CD4-positive, alpha-beta T cell (primary cell): ENCODE data around the gene TEK. TPM values are rescaled to one million over a fixed set of nuclear protein-coding genes. Genes with fewer than 3 reads are reported as not detected.

Experiments used
- ATAC-seq: fragments of 200-7000 bp; cut with Tn5 transposase; one replicate; pipeline ENCODE4 v1.10.0; 2022; ENCODE audit warnings: mild to moderate bottlenecking; ENCODE audit not compliant: poor library complexity
- CTCF ChIA-PET: fragments of 350-600 bp; sonication (Branson Sonifier 250); formaldehyde crosslinking; loops from one replicate; lab custom pipeline; 2021; ENCODE audit warnings: antibody characterized with exemption, inconsistent platforms; lab: Charles Lee
- POLR2A ChIA-PET: fragments of 350-600 bp; sonication (Branson Sonifier 250); formaldehyde crosslinking; loops from one replicate; lab custom pipeline; 2021; ENCODE audit warnings: antibody characterized with exemption, inconsistent platforms; lab: Charles Lee
- DNase-seq, 14 experiments: peaks; one replicate each; pipeline ENCODE4 v3.0.0-alpha.2; 2013 to 2020; ENCODE audit warnings: mixed read lengths in 2 of 14
- H3K27ac ChIP-seq, 2 donors: one replicate each; pipeline versions ENCODE4 v1.5.1 to v1.7.0; 2013; ENCODE audit warnings: low read length in 2 of 2, low read depth in 1 of 2, mild to moderate bottlenecking in 1 of 2
- H3K27me3 ChIP-seq, 2 experiments: 1 replicate in 1 of 2; 2 replicates in 1 of 2; pipeline versions ENCODE4 v1.6.1 to v1.7.0; 2013; ENCODE audit warnings: low read length in 2 of 2, control low read depth in 1 of 2, mild to moderate bottlenecking in 1 of 2, moderate library complexity in 1 of 2; ENCODE audit not compliant: insufficient read depth in 2 of 2, control insufficient read depth in 1 of 2
- H3K36me3 ChIP-seq: one replicate; pipeline ENCODE4 v1.6.1; 2013; ENCODE audit warnings: low read length, control low read depth; ENCODE audit not compliant: insufficient read depth
- H3K4me1 ChIP-seq: one replicate; pipeline ENCODE4 v1.6.1; 2013; ENCODE audit warnings: low read length, control low read depth; ENCODE audit not compliant: insufficient read depth
- H3K4me3 ChIP-seq: one replicate; pipeline ENCODE4 v1.5.1; 2013; ENCODE audit warnings: mild to moderate bottlenecking, low read length, moderate library complexity
- H3K9me3 ChIP-seq, 2 experiments: 1 replicate in 1 of 2; 2 replicates in 1 of 2; pipeline versions ENCODE4 v1.6.1 to v1.7.0; 2013; ENCODE audit warnings: low read length in 2 of 2, mild to moderate bottlenecking in 2 of 2, control low read depth in 1 of 2, moderate library complexity in 1 of 2; ENCODE audit not compliant: control insufficient read depth in 1 of 2, insufficient read depth in 1 of 2
- H3K27ac Mint-ChIP-seq: one replicate; pipeline ENCODE4 v1.8.0; 2020; ENCODE audit warnings: mixed read lengths
- H3K27me3 Mint-ChIP-seq: one replicate; pipeline ENCODE4 v1.8.0; 2021; ENCODE audit warnings: mixed read lengths
- H3K36me3 Mint-ChIP-seq: one replicate; pipeline ENCODE4 v1.8.0; 2021; ENCODE audit warnings: low read depth, mixed read lengths
- H3K4me1 Mint-ChIP-seq: one replicate; pipeline ENCODE4 v1.8.0; 2021; ENCODE audit warnings: low read depth, mixed read lengths
- H3K4me3 Mint-ChIP-seq: one replicate; pipeline ENCODE4 v1.8.0; 2020; ENCODE audit warnings: mild to moderate bottlenecking, mixed read lengths
- H3K9me3 Mint-ChIP-seq: one replicate; pipeline ENCODE4 v1.8.0; 2020; ENCODE audit warnings: mixed read lengths
- intact Hi-C, 2 experiments: fragments of 100-400 bp; cut with DNase I in 1 of 2; cut with micrococcal nuclease in 1 of 2; formaldehyde crosslinking; loops; one replicate each; pipeline versions ENCODE4 v1.15.1 to v1.9.0; 2023 to 2025; cut with DNase I, micrococcal nuclease
- total RNA-seq, 174 experiments: library from RNA in 2 of 174; stranded (reverse) in 2 of 174; gene quantifications; one replicate each; pipeline ENCODE4 v1.2.3 and lab custom pipeline; 2021 to 2026
- TF ChIP-seq, protein P1 (sequence below): fragments of 200-600 bp; IDR thresholded peaks from one replicate; pipeline ENCODE4 v1.8.0; 2022; ENCODE audit warnings: antibody characterized with exemption, mild to moderate bottlenecking

TEK gene
- total RNA-seq, 2 experiments from 2014 or later, result not detected

DNA sequence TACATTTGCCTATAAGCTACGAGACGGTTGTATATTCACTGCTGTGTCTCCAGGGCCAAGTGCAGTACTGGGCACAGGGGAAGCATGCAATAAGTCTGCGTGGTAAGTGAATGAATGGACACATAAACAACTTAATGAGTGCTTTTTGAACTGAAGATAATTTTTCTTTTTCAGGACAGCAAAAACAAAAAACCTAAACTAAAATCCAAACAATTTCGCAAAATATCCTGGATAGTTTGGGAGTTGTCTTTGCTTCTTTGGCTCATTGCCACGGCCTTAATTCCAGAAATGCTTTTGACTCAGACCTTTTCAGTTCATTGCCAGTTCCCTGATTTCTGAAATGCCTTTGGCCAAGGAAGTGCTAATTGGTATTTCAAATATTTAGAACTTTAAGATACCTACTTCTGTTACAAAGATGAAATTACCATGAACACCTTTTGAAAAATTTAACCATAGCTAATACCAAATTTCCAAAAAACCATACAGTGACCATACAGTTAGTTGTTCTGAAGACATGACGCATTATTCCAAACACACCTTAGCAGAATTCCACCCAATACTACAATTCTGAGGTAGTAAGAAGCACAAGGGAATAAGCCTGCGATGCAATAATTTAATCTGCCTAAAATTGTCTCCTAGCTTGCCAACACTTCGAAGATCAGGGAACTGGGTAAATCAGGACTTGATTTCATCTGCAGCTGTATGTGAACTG, 42.8 kb downstream of the TEK start:
- Histone ChIP-seq H3K4me3 (no peak overlapping the region), H3K4me1 (no peaks in the 10 kb centered on the region), H3K36me3 (no peaks in the 10 kb centered on the region), H3K27me3 (no peaks in the 10 kb centered on the region), H3K9me3 (peaks cover 0 to 3% of the 10 kb centered on the region in 2 experiments), H3K27ac (no peak overlapping the region)
- H3K27ac Mint-ChIP-seq, result no peak overlapping the region
- TF ChIP-seq, protein P1, sequence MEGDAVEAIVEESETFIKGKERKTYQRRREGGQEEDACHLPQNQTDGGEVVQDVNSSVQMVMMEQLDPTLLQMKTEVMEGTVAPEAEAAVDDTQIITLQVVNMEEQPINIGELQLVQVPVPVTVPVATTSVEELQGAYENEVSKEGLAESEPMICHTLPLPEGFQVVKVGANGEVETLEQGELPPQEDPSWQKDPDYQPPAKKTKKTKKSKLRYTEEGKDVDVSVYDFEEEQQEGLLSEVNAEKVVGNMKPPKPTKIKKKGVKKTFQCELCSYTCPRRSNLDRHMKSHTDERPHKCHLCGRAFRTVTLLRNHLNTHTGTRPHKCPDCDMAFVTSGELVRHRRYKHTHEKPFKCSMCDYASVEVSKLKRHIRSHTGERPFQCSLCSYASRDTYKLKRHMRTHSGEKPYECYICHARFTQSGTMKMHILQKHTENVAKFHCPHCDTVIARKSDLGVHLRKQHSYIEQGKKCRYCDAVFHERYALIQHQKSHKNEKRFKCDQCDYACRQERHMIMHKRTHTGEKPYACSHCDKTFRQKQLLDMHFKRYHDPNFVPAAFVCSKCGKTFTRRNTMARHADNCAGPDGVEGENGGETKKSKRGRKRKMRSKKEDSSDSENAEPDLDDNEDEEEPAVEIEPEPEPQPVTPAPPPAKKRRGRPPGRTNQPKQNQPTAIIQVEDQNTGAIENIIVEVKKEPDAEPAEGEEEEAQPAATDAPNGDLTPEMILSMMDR, result no peak
- CTCF ChIA-PET, result no interaction called here
- no peaks in the 10 kb centered on the region for H3K36me3 Mint-ChIP-seq
- H3K4me3 Mint-ChIP-seq, result no peak overlapping the region
- no peaks in the 10 kb centered on the region for H3K9me3 Mint-ChIP-seq
- POLR2A ChIA-PET, result no interaction called here
- H3K27me3 Mint-ChIP-seq, result peaks cover 18% of the 10 kb centered on the region
- intact Hi-C loops, result no loop called here
- H3K4me1 Mint-ChIP-seq, result no peaks in the 10 kb centered on the region
- DNase-seq (no peak), ATAC-seq (no peak)

DNA sequence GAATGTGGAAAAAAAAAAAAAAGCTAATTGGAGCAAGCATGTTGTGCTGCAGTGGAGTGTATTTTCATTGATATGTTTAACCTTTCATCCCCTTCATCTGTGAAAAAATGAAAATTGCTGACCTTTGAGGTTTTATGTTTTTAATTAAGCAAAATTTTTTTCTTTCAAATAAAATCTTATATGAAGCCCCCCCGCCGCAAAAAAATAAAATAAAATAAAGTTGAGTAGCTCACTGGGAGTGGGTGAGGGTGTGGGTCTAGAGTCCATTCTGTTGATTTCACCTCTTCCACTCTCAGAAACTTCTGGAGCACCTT, 43.3 kb downstream of the TEK start:
- POLR2A ChIA-PET, result no interaction called here
- H3K27ac Mint-ChIP-seq, result no peak overlapping the region
- intact Hi-C loops, result no loop called here

DNA sequence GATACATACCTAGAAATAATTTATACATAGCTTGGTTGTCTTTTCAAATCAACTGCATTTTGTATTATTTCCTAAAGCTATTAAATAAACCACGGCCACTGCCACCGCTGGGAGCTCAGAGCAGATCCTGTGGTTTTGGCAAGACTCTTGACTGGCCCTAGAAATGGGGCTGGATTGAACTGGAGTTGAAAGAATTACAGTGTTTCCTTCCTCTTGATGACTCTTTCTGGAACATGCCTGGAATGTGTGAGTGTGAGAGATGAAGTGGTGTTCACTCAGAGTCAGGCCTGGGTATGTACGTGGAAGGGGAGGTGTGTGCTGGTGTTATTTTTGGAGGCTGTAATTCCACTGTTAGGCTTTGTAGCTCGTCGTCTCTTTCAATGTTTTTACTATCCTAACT, 45.9 kb downstream of the TEK start:
- Mint-ChIP-seq H3K27me3 (peaks cover 18% of the 10 kb centered on the region), H3K9me3 (no peaks in the 10 kb centered on the region), H3K36me3 (no peaks in the 10 kb centered on the region), H3K4me1 (no peaks in the 10 kb centered on the region), H3K27ac (no peak overlapping the region), H3K4me3 (no peak overlapping the region)
- ChIA-PET CTCF (no interaction called here), POLR2A (no interaction called here)
- DNase-seq (no peak), ATAC-seq (no peak)
- Histone ChIP-seq H3K4me1 (no peaks in the 10 kb centered on the region), H3K27me3 (no peaks in the 10 kb centered on the region), H3K27ac (no peak overlapping the region), H3K4me3 (no peak overlapping the region), H3K36me3 (no peaks in the 10 kb centered on the region), H3K9me3 (peaks cover 0 to 3% of the 10 kb centered on the region in 2 experiments)
- TF ChIP-seq, protein P1, result no peak
- intact Hi-C loops, result no loop called here

More for the DNA sequence above, 43.3 kb downstream of the TEK start:
- no peak for DNase-seq
- no peaks in the 10 kb centered on the region for H3K36me3 Mint-ChIP-seq
- Histone ChIP-seq H3K9me3 (peaks cover 0 to 3% of the 10 kb centered on the region in 2 experiments), H3K4me3 (no peak overlapping the region), H3K36me3 (no peaks in the 10 kb centered on the region), H3K27ac (no peak overlapping the region), H3K4me1 (no peaks in the 10 kb centered on the region), H3K27me3 (no peaks in the 10 kb centered on the region)
- TF ChIP-seq, protein P1, result no peak
- peaks cover 18% of the 10 kb centered on the region for H3K27me3 Mint-ChIP-seq
- no peaks in the 10 kb centered on the region for H3K9me3 Mint-ChIP-seq
- no peak for ATAC-seq
- CTCF ChIA-PET, result no interaction called here
- H3K4me3 Mint-ChIP-seq, result no peak overlapping the region
- H3K4me1 Mint-ChIP-seq, result no peaks in the 10 kb centered on the region
